ENCODE results near the gene MBD3. TPM values are rescaled to one million over a fixed set of nuclear protein-coding genes. Genes with fewer than 3 reads are reported as not detected.

Gene MBD3
- total RNA-seq, 1 experiment from 2014 or later, result 194 TPM

Small RNA genes lying within 50 kb of the gene (small RNA-seq; reads per million reads assigned to genes)
- gene AC005943.2 (not detected), gene RN7SL477P (not detected), gene RNU6-1223P (not detected)

Other genes with a start within 250 kb of the MBD3 start
- gene NDUFS7, start 209.0 kb downstream of the MBD3 start, total RNA-seq (2014; rRNA removed; shearing (Covaris generic)), result 101 and 141 TPM in 2 replicates
- 53.9 and 58.5 TPM in 2 replicates for gene GAMT, start 191.3 kb downstream of the MBD3 start, total RNA-seq (2014; rRNA removed; shearing (Covaris generic))
- gene DAZAP1, start 185.3 kb downstream of the MBD3 start, total RNA-seq (2014; rRNA removed; shearing (Covaris generic)), result 158 and 183 TPM in 2 replicates
- gene RPS15, start 154.5 kb downstream of the MBD3 start, total RNA-seq (2014; rRNA removed; shearing (Covaris generic)), result 1,915 and 2,084 TPM in 2 replicates
- gene APC2, start 142.7 kb downstream of the MBD3 start, total RNA-seq (2014; rRNA removed; shearing (Covaris generic)), result 0.53 and 0.63 TPM in 2 replicates
- 72.5 and 73.2 TPM in 2 replicates for gene C19orf25, start 113.7 kb downstream of the MBD3 start, total RNA-seq (2014; rRNA removed; shearing (Covaris generic))
- gene PCSK4, start 102.5 kb downstream of the MBD3 start, total RNA-seq (2014; rRNA removed; shearing (Covaris generic)), result 0.10 and 1.0 TPM in 2 replicates
- 0.77 and 0.98 TPM in 2 replicates for gene REEP6, start 101.7 kb downstream of the MBD3 start, total RNA-seq (2014; rRNA removed; shearing (Covaris generic))
- 4.0 and 5.5 TPM in 2 replicates for gene ADAMTSL5, start 79.8 kb downstream of the MBD3 start, total RNA-seq (2014; rRNA removed; shearing (Covaris generic))
- gene PLK5, start 68.8 kb downstream of the MBD3 start, total RNA-seq (2014; rRNA removed; shearing (Covaris generic)), result not detected in 2 replicates
- gene MEX3D, start 24.5 kb downstream of the MBD3 start, total RNA-seq (2014; rRNA removed; shearing (Covaris generic)), result 49.9 and 53.8 TPM in 2 replicates
- 123 and 127 TPM in 2 replicates for gene UQCR11, start 12.6 kb upstream of the MBD3 start, total RNA-seq (2014; rRNA removed; shearing (Covaris generic))
- 97.9 and 128 TPM in 2 replicates for gene TCF3, start 59.8 kb upstream of the MBD3 start, total RNA-seq (2014; rRNA removed; shearing (Covaris generic))
- gene ONECUT3, start 160.6 kb upstream of the MBD3 start, total RNA-seq (2014; rRNA removed; shearing (Covaris generic)), result not detected in 2 replicates
- gene ATP8B3, start 219.4 kb upstream of the MBD3 start, total RNA-seq (2014; rRNA removed; shearing (Covaris generic)), result 6.1 and 9.8 TPM in 2 replicates

Data from HT1080 (cell line).